ENCODE results near the gene BCAS3.
"Not testable (repeated sequence)": the region's sequence is repeated elsewhere in the genome, so short reads cannot be mapped to it uniquely, and the experiment has no call there.

Gene BCAS3

DNA sequence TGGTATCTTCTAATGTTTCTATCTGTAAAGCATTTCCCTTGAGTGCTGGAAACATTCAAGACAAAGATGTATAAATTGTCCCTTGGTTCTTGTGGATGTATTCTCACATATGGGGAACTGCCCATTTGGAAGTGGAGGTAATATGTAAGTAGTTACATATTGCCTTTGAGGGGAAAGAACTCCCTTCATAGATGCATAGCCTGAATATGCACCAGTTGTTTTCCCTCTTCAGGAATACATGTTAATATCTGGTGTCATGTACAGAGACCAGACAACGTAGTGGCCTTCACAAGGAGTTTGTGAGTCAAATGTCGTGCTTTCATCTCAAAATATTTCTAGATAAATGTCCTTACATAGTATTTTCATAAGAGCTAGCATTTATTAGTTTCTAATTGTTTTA, 213.5 kb downstream of the BCAS3 start:
- DNase-seq = no peak

GRCh38 chr17:60893475-60893874, 215.8 kb downstream of the BCAS3 start:
- no peak for DNase-seq

- no peak for DNase-seq
These were observed 219.3 kb downstream of the BCAS3 start for GRCh38 chr17:60896996-60897395.

- no peak for DNase-seq
These were observed 221.5 kb downstream of the BCAS3 start for GRCh38 chr17:60899115-60899514.

- no peak for DNase-seq
These were observed 223.0 kb downstream of the BCAS3 start for GRCh38 chr17:60900688-60901087.

DNA sequence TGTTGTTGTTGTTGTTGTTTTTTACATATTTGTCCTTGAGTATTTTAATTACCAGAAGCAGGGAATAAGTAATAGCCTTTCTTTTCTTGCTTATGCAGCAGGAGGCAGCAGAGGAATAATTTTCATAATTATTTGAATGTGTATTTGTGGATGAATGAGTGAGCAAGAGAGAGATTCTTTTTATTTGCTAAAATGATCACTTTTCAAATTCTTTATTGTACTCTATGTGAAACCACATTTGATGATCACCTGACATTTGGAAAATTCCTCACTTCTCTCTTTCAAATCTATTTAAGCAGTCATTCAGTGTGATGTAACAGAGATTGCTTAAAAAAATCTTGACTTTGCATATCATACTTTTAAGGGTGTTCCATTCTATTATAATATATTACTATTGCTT, 223.6 kb downstream of the BCAS3 start:
- no peak for DNase-seq

DNA sequence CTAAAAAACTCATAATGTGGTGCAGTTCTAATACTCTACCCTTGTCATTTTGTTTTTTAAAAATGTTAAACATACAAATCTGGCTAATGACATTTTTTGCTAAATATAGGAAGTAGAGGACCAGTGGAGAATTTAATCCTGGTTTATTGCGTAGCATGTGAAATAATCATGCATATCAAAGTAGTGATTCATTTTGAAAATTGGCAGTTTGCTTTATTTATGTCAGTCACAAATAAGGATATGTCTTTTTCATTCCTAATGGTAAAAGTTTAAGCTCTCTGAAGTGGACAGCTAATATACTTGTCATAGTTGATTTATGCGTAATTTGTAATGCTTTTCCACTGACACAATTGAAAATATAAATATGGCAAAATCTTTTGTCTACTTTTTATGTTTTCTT, 224.2 kb downstream of the BCAS3 start:
- no peak for DNase-seq

DNA sequence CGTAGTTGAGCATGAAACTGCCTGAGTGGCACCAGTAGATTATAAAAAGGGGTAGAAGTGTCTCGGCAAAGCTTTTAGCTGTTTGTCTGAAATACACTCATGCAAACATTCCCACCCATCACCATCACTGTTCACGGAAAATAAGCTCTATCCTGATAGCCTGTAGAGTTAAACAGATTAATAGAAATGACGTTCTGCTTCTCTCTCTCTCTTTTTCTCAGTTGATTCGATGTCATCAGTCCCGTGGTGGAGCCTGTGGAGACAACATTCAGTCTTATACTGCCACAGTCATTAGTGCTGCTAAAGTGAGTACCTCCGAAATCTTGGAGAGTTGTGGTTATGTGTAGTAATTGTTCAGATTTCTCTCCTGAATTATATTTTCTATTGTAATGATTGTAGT, 224.7 kb downstream of the BCAS3 start:
- no peak for DNase-seq

- DNase-seq = no peak
These were observed 226.9 kb downstream of the BCAS3 start for GRCh38 chr17:60904582-60904981.

GRCh38 chr17:60905709-60906108, 228.1 kb downstream of the BCAS3 start:
- no peak for DNase-seq

DNA sequence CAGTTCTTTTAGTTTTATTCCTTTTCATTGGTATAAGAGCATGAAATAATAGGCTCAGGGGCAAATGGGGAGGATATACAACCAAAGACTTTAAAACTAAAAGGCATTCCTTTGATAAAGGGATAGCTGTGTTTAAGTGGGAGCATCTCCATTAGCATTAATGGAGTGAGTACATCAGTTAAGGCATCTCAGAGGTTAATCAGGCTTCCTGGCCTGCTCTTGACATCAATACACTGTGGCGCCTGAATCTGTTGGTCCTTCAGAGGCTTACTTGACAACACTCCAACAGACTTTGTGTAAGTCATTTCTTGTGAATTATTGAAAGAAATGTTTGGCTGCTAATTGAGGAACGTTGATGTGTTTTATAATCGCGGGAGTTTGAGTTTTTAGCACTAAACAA, 230.7 kb downstream of the BCAS3 start:
- no peak for DNase-seq

- DNase-seq = no peak
These were observed 231.8 kb downstream of the BCAS3 start for GRCh38 chr17:60909405-60909804.

DNA sequence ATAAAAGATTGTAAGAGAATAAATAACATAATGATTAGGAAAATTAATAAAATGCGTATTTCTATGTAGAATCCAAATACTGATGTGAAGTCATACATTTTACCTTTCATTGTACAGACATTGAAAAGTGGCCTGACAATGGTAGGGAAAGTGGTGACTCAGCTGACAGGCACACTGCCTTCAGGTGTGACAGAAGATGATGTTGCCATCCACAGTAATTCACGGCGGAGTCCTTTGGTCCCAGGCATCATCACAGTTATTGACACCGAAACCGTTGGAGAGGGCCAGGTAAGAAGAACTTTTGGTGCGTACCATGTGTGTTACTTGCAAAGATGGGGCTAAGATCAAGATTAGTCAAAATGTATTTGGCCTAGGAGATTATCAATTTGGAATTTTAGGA, 232.8 kb downstream of the BCAS3 start:
- DNase-seq = no peak

- DNase-seq = no peak
These were observed 236.4 kb downstream of the BCAS3 start for GRCh38 chr17:60914078-60914477.

- DNase-seq = no peak
These were observed 238.4 kb downstream of the BCAS3 start for GRCh38 chr17:60916043-60916442.

DNA sequence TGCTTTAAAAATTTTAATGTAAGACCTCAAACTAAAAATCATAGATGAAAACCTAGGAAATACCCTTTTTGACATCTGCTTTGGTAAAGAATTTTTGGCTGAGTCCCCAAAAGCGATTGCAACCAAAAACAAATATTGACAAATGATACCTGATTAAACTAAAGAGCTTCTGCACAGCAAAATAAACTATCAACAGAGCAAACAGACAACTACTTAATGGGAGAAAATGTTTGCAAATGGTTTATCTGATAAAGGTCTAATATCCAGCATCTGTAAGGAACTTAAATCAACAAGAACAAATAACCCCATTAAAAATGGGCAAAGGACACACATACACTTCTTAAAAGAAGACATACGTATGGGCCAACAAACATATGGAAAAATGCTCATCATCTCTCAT, 242.5 kb downstream of the BCAS3 start:
- no peak for DNase-seq

DNA sequence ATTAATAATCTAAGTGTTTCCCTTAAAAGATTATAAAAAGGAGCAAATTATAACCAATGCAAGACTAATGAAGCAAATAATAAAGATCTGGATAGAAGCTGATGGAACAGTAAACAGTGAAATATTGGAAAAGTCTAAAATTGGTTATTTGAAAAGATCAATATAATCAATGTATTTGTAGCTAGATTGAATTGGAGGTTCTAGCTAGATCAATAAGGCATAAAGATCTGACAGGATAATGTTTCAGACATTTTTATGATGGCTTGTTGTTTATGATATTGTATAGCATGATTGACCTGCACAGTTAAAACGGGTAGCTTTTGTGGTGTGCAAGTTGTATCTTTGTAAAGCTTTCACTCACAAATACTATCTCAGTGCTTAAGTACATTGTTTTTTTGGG, 245.3 kb downstream of the BCAS3 start:
- DNase-seq = no peak

DNA sequence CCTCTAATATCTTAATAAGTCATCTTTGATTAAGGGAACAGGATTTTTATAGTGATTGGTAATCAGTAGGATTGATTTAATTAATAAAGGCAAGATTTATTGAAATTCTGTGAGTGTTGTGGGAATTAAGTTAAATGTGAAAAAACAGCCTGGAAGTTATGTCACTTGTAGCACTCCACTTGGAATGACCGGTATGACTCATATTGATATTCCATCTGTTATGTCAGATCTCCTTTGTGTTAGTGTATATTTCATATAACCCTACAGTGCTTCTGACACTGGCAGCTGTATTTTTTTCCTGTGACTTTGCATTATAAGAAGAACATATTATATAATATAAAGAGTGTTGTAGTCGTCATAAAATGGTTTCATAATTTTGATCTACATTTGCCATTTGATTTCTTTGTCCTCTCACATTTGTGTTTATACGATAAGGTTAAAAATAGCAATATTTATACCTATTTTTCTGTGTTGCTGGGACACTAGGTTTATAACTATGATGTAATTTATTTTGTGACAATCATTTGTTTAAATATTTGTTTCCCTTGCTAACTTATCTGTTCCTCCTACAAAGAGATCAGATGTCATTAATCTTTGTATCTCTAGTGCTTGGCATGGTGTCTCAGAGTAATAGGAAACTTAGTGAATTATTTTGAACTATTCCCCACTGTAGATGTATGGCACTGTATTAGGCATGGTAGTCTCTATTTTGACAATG, 249.0 kb downstream of the BCAS3 start:
- DNase-seq = no peak

DNA sequence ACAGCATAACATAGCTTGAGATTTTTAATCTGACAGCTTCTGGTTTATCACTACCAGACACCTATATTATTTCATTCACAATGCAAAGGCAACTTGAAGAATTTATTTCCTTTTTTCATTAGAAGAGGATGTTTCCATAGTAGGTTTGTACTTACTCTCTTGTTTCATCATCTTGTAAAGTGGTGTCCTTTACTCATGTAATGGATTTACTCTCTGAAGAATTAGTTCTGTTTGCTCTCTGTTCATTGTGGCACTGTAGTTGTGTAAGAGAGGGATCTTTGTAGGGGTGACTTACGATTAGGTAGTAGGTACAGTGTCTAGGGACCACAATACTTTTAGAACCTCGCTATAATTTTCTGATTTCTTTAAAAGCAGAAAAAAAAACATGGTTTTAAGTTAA, 256.1 kb downstream of the BCAS3 start:
- DNase-seq = no peak

DNA sequence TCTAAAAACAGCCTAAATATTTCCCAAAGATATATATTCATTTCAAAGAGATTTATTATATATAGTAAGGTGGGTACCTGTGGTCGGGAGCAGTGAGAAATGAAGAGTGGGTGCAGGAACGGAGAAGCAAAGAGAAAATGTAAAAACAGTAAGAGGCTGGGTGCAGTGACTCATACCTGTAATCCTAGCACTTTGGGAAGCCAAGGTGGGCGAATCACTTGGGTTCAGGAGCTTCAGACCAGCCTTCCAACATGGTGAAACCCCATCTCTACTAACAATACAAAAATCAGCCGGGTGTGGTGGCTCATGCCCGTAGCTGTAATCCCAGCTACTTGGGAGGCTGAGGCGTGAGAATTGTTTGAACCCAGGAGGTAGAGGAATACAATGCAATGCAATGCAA, 257.1 kb downstream of the BCAS3 start:
- DNase-seq = no peak

GRCh38 chr17:60935991-60936390, 258.3 kb downstream of the BCAS3 start:
- not testable (repeated sequence) for DNase-seq

DNA sequence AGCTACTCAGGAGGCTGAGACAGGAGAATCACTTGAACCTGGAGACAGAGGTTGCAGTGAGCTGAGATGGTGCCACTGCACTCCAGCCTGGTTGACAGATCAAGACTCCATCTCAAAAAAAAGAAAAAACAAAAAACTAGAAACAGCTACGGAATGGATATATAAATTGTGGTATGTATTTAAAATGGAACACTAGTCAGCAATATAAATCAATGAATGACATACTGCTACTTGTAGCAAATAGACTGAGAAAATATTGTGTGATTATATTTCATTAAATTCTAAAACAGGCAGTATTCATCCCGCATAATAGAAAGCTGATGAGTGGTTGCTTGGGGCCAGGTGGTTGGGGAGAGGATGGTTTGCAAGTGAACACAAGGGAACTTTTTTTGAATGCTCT, 261.7 kb downstream of the BCAS3 start:
- DNase-seq = no peak

DNA sequence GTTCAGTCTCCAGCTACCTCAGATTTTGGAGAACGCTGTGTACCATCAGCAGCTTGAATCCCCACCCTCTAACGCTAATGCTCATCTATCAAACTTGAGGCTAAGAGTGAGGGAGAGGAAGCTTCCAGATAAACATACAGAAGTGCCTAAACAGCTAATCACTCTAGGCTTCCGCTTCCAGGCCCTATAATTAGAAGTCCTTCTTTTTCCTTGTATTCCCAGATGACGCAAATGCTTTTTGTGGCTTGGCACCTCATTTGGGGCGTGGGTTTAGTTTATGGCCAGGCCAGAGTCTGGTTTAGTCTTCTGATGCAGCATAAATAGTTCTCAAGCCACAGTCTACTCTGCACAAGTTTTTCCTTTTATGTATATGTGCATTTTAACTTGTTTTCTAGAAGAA, 263.4 kb downstream of the BCAS3 start:
- DNase-seq = no peak

DNA sequence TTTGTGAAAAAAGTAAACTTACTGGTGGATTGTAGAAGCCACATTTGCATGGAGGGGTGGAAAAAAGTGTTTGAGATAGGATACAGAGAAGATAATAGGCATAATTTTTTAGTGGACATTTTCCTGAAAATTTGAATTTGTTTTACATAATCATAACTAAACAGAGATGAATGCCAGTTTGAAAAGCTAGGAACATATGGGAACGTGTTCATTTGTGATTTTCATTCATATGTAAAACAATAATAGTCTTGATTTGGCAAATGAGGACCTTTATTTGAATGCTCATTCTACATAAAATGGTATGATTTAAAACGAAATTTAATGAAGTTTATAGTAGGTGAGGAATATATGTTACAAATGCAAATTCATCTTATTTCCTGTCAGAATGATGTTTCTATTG, 263.9 kb downstream of the BCAS3 start:
- DNase-seq = no peak

- no peak for DNase-seq
These were observed 267.1 kb downstream of the BCAS3 start for GRCh38 chr17:60944751-60945150.

GRCh38 chr17:60947100-60947499, 269.4 kb downstream of the BCAS3 start:
- no peak for DNase-seq
